A673 (cell line): ENCODE measurements around the gene IL15RA.

Source experiments
- CTCF ChIP-seq: fragments of 300-800, 200-600 bp; sonication (generic); conservative IDR thresholded peaks from 2 replicates; pipeline ENCODE4 v1.5.1; 2017; ENCODE audit warnings: low read depth, mild to moderate bottlenecking, antibody characterized with exemption, low read length, moderate library complexity, mixed read lengths
- EZH2 ChIP-seq: fragments of 200-600 bp; sonication (generic); IDR thresholded peaks from 2 replicates; pipeline ENCODE4 v1.6.1; 2017; ENCODE audit warnings: borderline replicate concordance, low read depth, mild to moderate bottlenecking, mixed read lengths, antibody characterized with exemption, low read length; ENCODE audit not compliant: poor library complexity, severe bottlenecking

GRCh38 chr10:5933909-5934546 is 43.3 kb downstream of the IL15RA start:
- TF ChIP-seq CTCF (no peak), EZH2 (no peak)
